Mammary epithelial cell (primary cell): ENCODE measurements around the gene DESI1.

Experiments
- CTCF ChIP-seq, 2 donors: IDR thresholded peaks in 1 of 2; conservative IDR thresholded peaks in 1 of 2; 2 replicates each; pipeline ENCODE4 v1.5.1; 2011 to 2012; ENCODE audit warnings: inconsistent platforms in 2 of 2, low read length in 2 of 2, mild to moderate bottlenecking in 2 of 2, control low read depth in 1 of 2, low read depth in 1 of 2; ENCODE audit not compliant: insufficient read depth in 1 of 2; ENCODE audit errors: extremely low read depth in 1 of 2
- EZH2 ChIP-seq: IDR thresholded peaks from 2 replicates; pipeline ENCODE4 v1.6.1; 2012; ENCODE audit warnings: low read length, inconsistent platforms, borderline replicate concordance

GRCh38 chr22:41661088-41661487 lies 40.2 kb upstream of the DESI1 start:
- no peak for TF ChIP-seq CTCF (conservative IDR thresholded peaks at IDR 0.05 in 1 of 2, IDR thresholded peaks at IDR 0.05 in 1 of 2; ENCODE audit: extremely low read depth in 1 of 2, insufficient read depth in 1 of 2, low read depth in 1 of 2, low read length in 2 of 2)
- TF ChIP-seq EZH2: no peak
